IMR-90 (cell line): ENCODE data around the gene TMEM132A.

Experiments used
- BHLHE40 ChIP-seq: fragments of 150-350 bp; IDR thresholded peaks from 2 replicates; pipeline ENCODE4 v1.6.1; 2016; ENCODE audit warnings: mild to moderate bottlenecking, low read depth, low read length
- CEBPB ChIP-seq: IDR thresholded peaks from 2 replicates; pipeline ENCODE4 v1.6.1; 2012; ENCODE audit warnings: low read depth, low read length, improper control_type of control experiment
- CTCF ChIP-seq: conservative IDR thresholded peaks from 2 replicates; pipeline ENCODE4 v1.5.1; 2012; ENCODE audit warnings: mild to moderate bottlenecking, low read depth, low read length, improper control_type of control experiment
- ELK1 ChIP-seq: fragments of 150-350 bp; IDR thresholded peaks from 2 replicates; pipeline ENCODE4 v1.6.1; 2016; ENCODE audit warnings: low read depth, mild to moderate bottlenecking, low read length, moderate library complexity, borderline replicate concordance
- FOS ChIP-seq: fragments of 150-350 bp; IDR thresholded peaks from 2 replicates; pipeline ENCODE4 v1.6.1; 2016; ENCODE audit warnings: low read depth, low read length
- MAZ ChIP-seq: IDR thresholded peaks from 2 replicates; pipeline ENCODE4 v1.6.1; 2012; ENCODE audit warnings: low read depth, mild to moderate bottlenecking, low read length, improper control_type of control experiment, moderate library complexity, borderline replicate concordance
- POLR2A ChIP-seq: IDR thresholded peaks from 2 replicates; pipeline ENCODE4 v1.6.1; 2012; ENCODE audit warnings: mild to moderate bottlenecking, low read depth, low read length
- RFX5 ChIP-seq: IDR thresholded peaks from 2 replicates; pipeline ENCODE4 v1.8.0; 2012; ENCODE audit warnings: low read depth, mild to moderate bottlenecking, low read length, moderate library complexity
- SMC3 ChIP-seq: fragments of 150-350 bp; IDR thresholded peaks from 2 replicates; pipeline ENCODE4 v1.6.1; 2016; ENCODE audit warnings: low read depth, mild to moderate bottlenecking, antibody characterized with exemption, low read length, moderate library complexity
- USF2 ChIP-seq: fragments of 150-350 bp; IDR thresholded peaks from 2 replicates; pipeline ENCODE4 v1.6.1; 2017; ENCODE audit warnings: mild to moderate bottlenecking, antibody characterized with exemption, low read length, low read depth

- TF ChIP-seq CTCF (peak; percentile 93), SMC3 (peak; percentile 90), MAZ (no peak), RFX5 (no peak), USF2 (no peak), CEBPB (no peak), FOS (no peak), POLR2A (no peak), ELK1 (no peak), BHLHE40 (no peak)
Measured at GRCh38 chr11:60899046-60899936, 25.0 kb upstream of the TMEM132A start.
